K562 (cell line): ENCODE results near the gene CHI3L1. TPM values are rescaled to one million over a fixed set of nuclear protein-coding genes. Genes with fewer than 3 reads are reported as not detected.

Experiments
- ATAC-seq: fragments of 200-7000 bp; cut with Tn5 transposase; 3 replicates; pipeline ENCODE4 v1.9.1; 2020; ENCODE audit warnings: moderate library complexity
- BruUV-seq: library from RNA; stranded (reverse); fragments of 400-500 nt; replicated peaks from 2 replicates; lab custom pipeline; 2021; lab: Mats Ljungman, UMichigan
- CTCF ChIA-PET: fragments of 300-600 bp; formaldehyde crosslinking; extraction: SDS; loops from one replicate; lab custom pipeline; 2021; ENCODE audit warnings: low intra/inter-chr PET ratio; lab: Yijun Ruan, JAX
- POLR2A ChIA-PET: fragments of 300-600, 350-650 bp; sonication (Branson Sonifier 250); formaldehyde crosslinking; extraction: SDS; loops from one replicate; lab custom pipeline; 2021; ENCODE audit warnings: antibody characterized with exemption, inconsistent platforms; lab: Yijun Ruan, JAX
- DNase-seq, 4 experiments: peaks; one replicate each; pipeline versions ENCODE4 v3.0.0 to v3.0.0-alpha.2; 2011 to 2018; ENCODE audit warnings: low spot score in 3 of 4, mixed read lengths in 3 of 4; ENCODE audit errors: extremely low read depth in 1 of 4
- FAIRE-seq: peaks from 2 replicates; lab custom pipeline; 2011; peaks lifted over from hg19 to GRCh38; lab: Jason Lieb, UNC
- H2AFZ ChIP-seq: 2 replicates; pipeline ENCODE4 v1.6.0; 2011; ENCODE audit warnings: low read depth, low read length, control low read depth, inconsistent platforms
- H3K27ac ChIP-seq: fragments of 200-600 bp; 3 replicates; pipeline ENCODE4 v1.8.0; 2011; ENCODE audit warnings: low read depth, mild to moderate bottlenecking, control low read depth, inconsistent platforms, low read length, moderate library complexity, mixed read lengths; ENCODE audit errors: extremely low read depth
- H3K27me3 ChIP-seq, 2 experiments: fragments of 300-600 bp in 1 of 2; 2 replicates in 1 of 2; 3 replicates in 1 of 2; pipeline versions ENCODE4 v1.6.0 to v1.8.0; 2011; ENCODE audit warnings: inconsistent platforms in 2 of 2, low read length in 2 of 2, mild to moderate bottlenecking in 1 of 2, mixed read lengths in 1 of 2, moderate library complexity in 1 of 2; ENCODE audit not compliant: control insufficient read depth in 2 of 2, insufficient read depth in 2 of 2
- H3K36me3 ChIP-seq: fragments of 300-600 bp; 3 replicates; pipeline ENCODE4 v1.8.0; 2011; ENCODE audit warnings: mild to moderate bottlenecking, low read length, inconsistent platforms; ENCODE audit not compliant: control insufficient read depth, insufficient read depth
- H3K4me1 ChIP-seq, 2 experiments: fragments of 200-600 bp in 1 of 2; replicated peaks in 1 of 2; 2 replicates in 1 of 2; 3 replicates in 1 of 2; pipeline versions ENCODE4 v1.5.1 to v1.8.0; 2011; ENCODE audit warnings: inconsistent platforms in 2 of 2, low read length in 2 of 2, mild to moderate bottlenecking in 1 of 2, mixed read lengths in 1 of 2, moderate library complexity in 1 of 2; ENCODE audit not compliant: control insufficient read depth in 2 of 2, insufficient read depth in 2 of 2
- H3K4me2 ChIP-seq: 2 replicates; pipeline ENCODE4 v1.6.1; 2011; ENCODE audit warnings: low read length, control low read depth, inconsistent platforms, mixed read lengths; ENCODE audit not compliant: insufficient read depth
- H3K4me3 ChIP-seq: fragments of 200-600 bp; sonication (generic), shearing (Covaris generic); 2 replicates; pipeline ENCODE4 v1.5.1; 2016; ENCODE audit warnings: control low read depth, inconsistent platforms
- H3K79me2 ChIP-seq: fragments of 200-600 bp; 3 replicates; pipeline ENCODE4 v1.8.0; 2011; ENCODE audit warnings: low read length, inconsistent platforms; ENCODE audit not compliant: control insufficient read depth, insufficient read depth
- H3K9ac ChIP-seq, 2 experiments: 2 replicates each; pipeline versions ENCODE4 v1.6.0 to v1.6.1; 2011; ENCODE audit warnings: low read depth in 2 of 2, low read length in 2 of 2, control low read depth in 1 of 2, inconsistent platforms in 1 of 2, mild to moderate bottlenecking in 1 of 2, mixed read lengths in 1 of 2; ENCODE audit not compliant: insufficient read depth in 1 of 2
- H3K9me1 ChIP-seq: one replicate; pipeline ENCODE4 v1.6.0; 2011; ENCODE audit warnings: inconsistent platforms, mild to moderate bottlenecking, low read length, moderate library complexity; ENCODE audit not compliant: control insufficient read depth, insufficient read depth
- H3K9me3 ChIP-seq: replicated peaks from 2 replicates; pipeline ENCODE4 v1.5.1; 2011; ENCODE audit warnings: low read depth, low read length, inconsistent platforms; ENCODE audit not compliant: control insufficient read depth, insufficient read depth
- H4K20me1 ChIP-seq: replicated peaks from 2 replicates; pipeline ENCODE4 v1.6.1; 2011; ENCODE audit warnings: low read length, inconsistent platforms, mixed read lengths; ENCODE audit not compliant: control insufficient read depth, insufficient read depth
- CC2D1A ChIP-seq: fragments of 450-650 bp; IDR thresholded peaks from 2 replicates; pipeline ENCODE4 v1.6.1; 2017; ENCODE audit warnings: mild to moderate bottlenecking
- CEBPG ChIP-seq, 3 experiments: fragments of 200-800 bp in 1 of 3; sonication (Bioruptor generic) in 1 of 3; sonication (generic) in 1 of 3; formaldehyde crosslinking in 1 of 3; IDR thresholded peaks in 2 of 3; conservative IDR thresholded peaks in 1 of 3; 2 replicates each; pipeline versions ENCODE4 v1.6.1 to v1.8.0; 2016 to 2022; ENCODE audit warnings: missing compliant biosample characterization in 2 of 3, missing genetic modification characterization in 2 of 3, mild to moderate bottlenecking in 1 of 3, missing genetic modification reagents in 1 of 3
- CXXC5 ChIP-seq: fragments of 250-450 bp; sonication (Bioruptor Pico); IDR thresholded peaks from 2 replicates; pipeline ENCODE4 v1.8.0; 2022; ENCODE audit warnings: inconsistent platforms, mild to moderate bottlenecking, moderate library complexity
- DNMT1 ChIP-seq: fragments of 450-650 bp; IDR thresholded peaks from 2 replicates; pipeline ENCODE4 v1.6.1; 2016; ENCODE audit warnings: antibody characterized with exemption, mild to moderate bottlenecking
- HEY1 ChIP-seq: fragments of 250-450 bp; sonication (Bioruptor Pico); IDR thresholded peaks from 2 replicates; pipeline ENCODE4 v1.5.0; 2020; ENCODE audit warnings: mild to moderate bottlenecking, moderate library complexity, borderline replicate concordance
- HINFP ChIP-seq: fragments of 450-650 bp; conservative IDR thresholded peaks from 2 replicates; pipeline ENCODE4 v1.6.1; 2016; ENCODE audit warnings: missing genetic modification characterization, low read depth, mild to moderate bottlenecking, control low read depth, missing compliant biosample characterization
- HNRNPLL ChIP-seq: fragments of 200-400 bp; formaldehyde crosslinking; IDR thresholded peaks from 2 replicates; pipeline ENCODE4 v1.6.1; 2017; ENCODE audit warnings: low read length, low read depth, mild to moderate bottlenecking; ENCODE audit not compliant: poor library complexity, severe bottlenecking
- NEUROD1 ChIP-seq: fragments of 150-350 bp; IDR thresholded peaks from 2 replicates; pipeline ENCODE4 v1.6.1; 2014; ENCODE audit warnings: borderline replicate concordance, low read length, low read depth; ENCODE audit not compliant: partially characterized antibody
- PKNOX1 ChIP-seq: fragments of 450-650 bp; IDR thresholded peaks from 2 replicates; pipeline ENCODE4 v1.6.1; 2016
- RFX5 ChIP-seq: IDR thresholded peaks from 2 replicates; pipeline ENCODE4 v1.6.1; 2011; ENCODE audit warnings: low read depth, mild to moderate bottlenecking, improper control_type of control experiment, low read length
- SMC3 ChIP-seq: conservative IDR thresholded peaks from 2 replicates; pipeline ENCODE4 v1.6.1; 2011; ENCODE audit warnings: low read depth, low read length, improper control_type of control experiment; ENCODE audit not compliant: insufficient read depth
- ZBTB5 ChIP-seq: fragments of 450-650 bp; IDR thresholded peaks from 2 replicates; pipeline ENCODE4 v1.6.1; 2017; ENCODE audit warnings: antibody characterized with exemption
- ZNF121 ChIP-seq: sonication (generic); formaldehyde crosslinking; conservative IDR thresholded peaks from 2 replicates; pipeline ENCODE4 v1.8.0; 2022; ENCODE audit warnings: missing genetic modification reagents
- ZNF239 ChIP-seq: fragments of 250-450 bp; sonication (Bioruptor Pico); IDR thresholded peaks from 2 replicates; pipeline ENCODE4 v1.4.0; 2020; ENCODE audit warnings: mild to moderate bottlenecking
- ZNF583 ChIP-seq: fragments of 250-450 bp; sonication (Bioruptor Pico); IDR thresholded peaks from 2 replicates; pipeline ENCODE4 v1.4.0; 2020
- ZNF655 ChIP-seq: fragments of 250-450 bp; sonication (Bioruptor Pico); IDR thresholded peaks from 2 replicates; pipeline ENCODE4 v1.5.0; 2021
- WGBS: fragments of 100-300 bp; shearing (Covaris generic); methylation state at CpG from one replicate; pipeline ENCODE4 v1.1.6; 2016; ENCODE audit warnings: low coverage, mixed read lengths; ENCODE audit not compliant: insufficient coverage; ENCODE audit errors: missing lambda C conversion rate; 5-methylcytosine and 5-hydroxymethylcytosine counted together
- in situ Hi-C: fragments of 300-500 bp; cut with MboI; formaldehyde crosslinking; loops from 4 replicates; pipeline ENCODE4 v1.15.0; 2018; ENCODE audit warnings: inconsistent platforms, mixed read lengths
- intact Hi-C: fragments of 100-400 bp; cut with micrococcal nuclease; formaldehyde crosslinking; loops from 2 replicates; pipeline ENCODE4 v1.14.2; 2022
- polyA plus RNA-seq, 8 experiments: library from polyadenylated mRNA; depleted of rRNA in 4 of 8; stranded (reverse) in 5 of 8; unstranded in 3 of 8; fragments of >200 nt; fragmentation: Nextera tagmentation in 2 of 8; fragmentation: Illumina TruSeq in 1 of 8; extraction: Ambion mirVana in 2 of 8; extraction: Trizol in 1 of 8; gene quantifications; 2 replicates each; pipeline versions ENCODE4 v1.2.1 to v1.2.3, GENCODE V29; 2011 to 2014; ENCODE audit warnings: inconsistent platforms in 1 of 8, missing spikeins in 1 of 8
- total RNA-seq, 7 experiments: library from RNA; depleted of rRNA in 6 of 7; stranded (reverse); fragments of >200 nt in 6 of 7; fragmentation: Illumina TruSeq in 2 of 7; extraction: Trizol in 2 of 7; gene quantifications; 2 replicates each; pipeline versions ENCODE4 v1.2.1 to v1.2.3, GENCODE V29; 2011 to 2021; ENCODE audit warnings: low replicate concordance in 1 of 7

The CHI3L1 gene
- total and polyA plus RNA-seq, 9 of the 15 experiments (the other 6 are each of a cell fraction or from before 2014, with no cell fraction given), result not detected

- ChIA-PET CTCF (no interaction called here), POLR2A (interaction anchor here (0.6 to 1.5 kb wide), 9 partner anchors 9 to 127 kb away, joined by 3 to 6 read pairs (median 4); partner anchors contain the start of gene TMEM183A)
- in situ Hi-C loops (no loop called here), intact Hi-C loops (no loop called here)
- Histone ChIP-seq H2AFZ (no peak overlapping the region), H3K9me1 (no peaks in the 10 kb centered on the region), H3K4me1 (no peaks in the 10 kb centered on the region), H3K36me3 (no peaks in the 10 kb centered on the region), H4K20me1 (peaks cover 10% of the 10 kb centered on the region), H3K9me3 (no peaks in the 10 kb centered on the region), H3K4me3 (no peak overlapping the region), H3K79me2 (no peaks in the 10 kb centered on the region), H3K9ac (no peak overlapping the region), H3K4me2 (no peak overlapping the region), H3K27ac (no peak overlapping the region), H3K27me3 (peaks cover 15 to 64% of the 10 kb centered on the region in 2 experiments)
- no TSS peak for BruUV-seq
- WGBS, result 2% methylated on average over 12 of the region's 12 CpGs
- DNase-seq, result no peak
- ATAC-seq, result no peak
- no peak for FAIRE-seq
- TF ChIP-seq CEBPG (CRISPR knock-in tag; IDR thresholded peaks at IDR 0.05) (no peak), CEBPG (tag; conservative IDR thresholded peaks at IDR 0.05 in 1 of 2, IDR thresholded peaks at IDR 0.05 in 1 of 2) (0 out of 4 replicates have a peak, but pooled peaks of 1 of the 2 experiments have one; percentile 23), ZNF655 (CRISPR knock-in tag) (no peak), HEY1 (CRISPR knock-in tag) (no peak), CXXC5 (no peak), HINFP (tag) (peak; percentile 88), ZNF239 (CRISPR knock-in tag) (no peak), NEUROD1 (no peak), SMC3 (no peak), ZBTB5 (peak; percentile 86), ZNF121 (CRISPR knock-in tag) (no peak), RFX5 (no peak), ZNF583 (CRISPR knock-in tag) (no peak), HNRNPLL (peak; percentile 7), PKNOX1 (no peak), DNMT1 (no peak), CC2D1A (peak; percentile 86)
Measured at GRCh38 chr1:203133970-203134725, 52.4 kb downstream of the CHI3L1 start.
